H7 (cell line): Measurements from ENCODE around the gene CNTFR. TPM values are rescaled to one million over a fixed set of nuclear protein-coding genes. Genes with fewer than 3 reads are reported as not detected.
"Not testable (repeated sequence)": the region's sequence is repeated elsewhere in the genome, so short reads cannot be mapped to it uniquely, and the experiment has no call there.

Experiments used
- DNase-seq: peaks from one replicate; pipeline ENCODE4 v3.0.0; 2012
- H3K27me3 ChIP-seq: 2 replicates; pipeline ENCODE4 v1.6.0; 2011; ENCODE audit warnings: mild to moderate bottlenecking, low read length; ENCODE audit not compliant: control insufficient read depth, insufficient read depth
- H3K36me3 ChIP-seq: replicated peaks from 2 replicates; pipeline ENCODE4 v1.5.1; 2011; ENCODE audit warnings: low read length; ENCODE audit not compliant: control insufficient read depth, insufficient read depth
- H3K4me3 ChIP-seq: 2 replicates; pipeline ENCODE4 v1.5.1; 2011; ENCODE audit warnings: low read depth, mild to moderate bottlenecking, control low read depth, low read length, moderate library complexity; ENCODE audit not compliant: insufficient read depth
- total RNA-seq: library from RNA; depleted of rRNA; stranded (reverse); fragments of >200 nt; shearing (Covaris generic); gene quantifications from 2 replicates; pipeline ENCODE4 v1.2.3, GENCODE V29; 2014; rRNA removed

Gene CNTFR
- 26.6 and 43.2 TPM in 2 replicates for total RNA-seq

GRCh38 chr9:34589636-34590380 lies at the start of gene CNTFR:
Gene CNTFR, minus strand, starts transcription at chr9:34589724. Its CDS starts 20,743 bp downstream, at chr9:34568981.
- peak within 1 kb of the TSS; percentile 64 for H3K4me3 ChIP-seq
- H3K27me3 ChIP-seq = peaks cover 89% of the 10 kb centered on the region
- peak; percentile 95 for DNase-seq
- H3K36me3 ChIP-seq = no peaks in the 10 kb centered on the region

- H3K4me3 ChIP-seq, H3K36me3 ChIP-seq, DNase-seq, H3K27me3 ChIP-seq: not testable (repeated sequence)
Observed at GRCh38 chr9:34639322-34639721, 49.8 kb upstream of the CNTFR start.

GRCh38 chr9:34638138-34638445 lies 48.6 kb upstream of the CNTFR start:
- no peak for DNase-seq
- Histone ChIP-seq H3K36me3 (peaks cover 3% of the 10 kb centered on the region), H3K4me3 (peak overlapping the region; percentile 96), H3K27me3 (peaks cover 7% of the 10 kb centered on the region)

- Histone ChIP-seq H3K27me3 (peaks cover 8% of the 10 kb centered on the region), H3K4me3 (peak within 1 kb of the TSS; percentile 96), H3K36me3 (peaks cover 3% of the 10 kb centered on the region)
- DNase-seq = peak; percentile 99
Observed at GRCh38 chr9:34637356-34638137, 48.0 kb upstream of the CNTFR start, which contains the start of gene SIGMAR1. Gene SIGMAR1, minus strand, starts transcription at chr9:34637787. Its CDS starts 90 bp downstream, at chr9:34637697.

- DNase-seq = no peak
- Histone ChIP-seq H3K4me3 (peak overlapping the region; percentile 96), H3K36me3 (peaks cover 3% of the 10 kb centered on the region), H3K27me3 (peaks cover 12% of the 10 kb centered on the region)
Observed at GRCh38 chr9:34636791-34637355, 47.3 kb upstream of the CNTFR start.

GRCh38 chr9:34635556-34635955 lies 46.0 kb upstream of the CNTFR start:
- H3K4me3 ChIP-seq = no peak overlapping the region
- peaks cover 25% of the 10 kb centered on the region for H3K27me3 ChIP-seq
- no peak for DNase-seq
- H3K36me3 ChIP-seq = peaks cover 3% of the 10 kb centered on the region

- Histone ChIP-seq H3K4me3 (no peak overlapping the region), H3K27me3 (peaks cover 34% of the 10 kb centered on the region), H3K36me3 (peaks cover 3% of the 10 kb centered on the region)
- DNase-seq = no peak
Observed at GRCh38 chr9:34634551-34635248, 45.2 kb upstream of the CNTFR start.

- DNase-seq = peak; percentile 89
- no peak overlapping the region for H3K4me3 ChIP-seq
- H3K36me3 ChIP-seq = peaks cover 3% of the 10 kb centered on the region
- peaks cover 40% of the 10 kb centered on the region for H3K27me3 ChIP-seq
Observed at GRCh38 chr9:34633851-34634550, 44.5 kb upstream of the CNTFR start.

GRCh38 chr9:34633166-34633565 lies 43.6 kb upstream of the CNTFR start:
- DNase-seq = no peak
- H3K27me3 ChIP-seq = peaks cover 48% of the 10 kb centered on the region
- no peak overlapping the region for H3K4me3 ChIP-seq
- peaks cover 3% of the 10 kb centered on the region for H3K36me3 ChIP-seq

- Histone ChIP-seq H3K4me3 (no peak overlapping the region), H3K36me3 (peaks cover 3% of the 10 kb centered on the region), H3K27me3 (peaks cover 69% of the 10 kb centered on the region)
- DNase-seq = no peak
Observed at GRCh38 chr9:34630402-34631154, 41.1 kb upstream of the CNTFR start.

GRCh38 chr9:34629491-34629808 lies 39.9 kb upstream of the CNTFR start:
- DNase-seq = peak; percentile 29
- H3K36me3 ChIP-seq = no peaks in the 10 kb centered on the region
- peaks cover 80% of the 10 kb centered on the region for H3K27me3 ChIP-seq
- no peak overlapping the region for H3K4me3 ChIP-seq

GRCh38 chr9:34628656-34629490 lies 39.3 kb upstream of the CNTFR start, which contains the start of gene ARID3C:
Gene ARID3C, minus strand, starts transcription at chr9:34629066. Its CDS starts 1,052 bp downstream, at chr9:34628014.
- Histone ChIP-seq H3K4me3 (peak within 1 kb of the TSS; percentile 34), H3K36me3 (no peaks in the 10 kb centered on the region), H3K27me3 (peaks cover 86% of the 10 kb centered on the region)
- DNase-seq = peak; percentile 90
